Fibroblast of pulmonary artery (primary cell): ENCODE results near the gene UNC5A.

ENCODE experiments used
- DNase-seq: peaks from one replicate; pipeline ENCODE4 v3.0.0-alpha.2; 2010; ENCODE audit warnings: low read depth
- H3K4me3 ChIP-seq: replicated peaks from 2 replicates; pipeline ENCODE4 v1.5.1; 2011; ENCODE audit warnings: low read depth, mild to moderate bottlenecking, control low read depth, low read length, moderate library complexity
- CTCF ChIP-seq: IDR thresholded peaks from 2 replicates; pipeline ENCODE4 v1.5.1; 2011; ENCODE audit warnings: mild to moderate bottlenecking, control low read depth, low read length, inconsistent platforms; ENCODE audit errors: missing control alignments

UNC5A gene

GRCh38 chr5:176846335-176847140 is 36.2 kb downstream of the UNC5A start:
- no peak for DNase-seq
- TF ChIP-seq CTCF, result no peak
- no peak overlapping the region for H3K4me3 ChIP-seq

DNA sequence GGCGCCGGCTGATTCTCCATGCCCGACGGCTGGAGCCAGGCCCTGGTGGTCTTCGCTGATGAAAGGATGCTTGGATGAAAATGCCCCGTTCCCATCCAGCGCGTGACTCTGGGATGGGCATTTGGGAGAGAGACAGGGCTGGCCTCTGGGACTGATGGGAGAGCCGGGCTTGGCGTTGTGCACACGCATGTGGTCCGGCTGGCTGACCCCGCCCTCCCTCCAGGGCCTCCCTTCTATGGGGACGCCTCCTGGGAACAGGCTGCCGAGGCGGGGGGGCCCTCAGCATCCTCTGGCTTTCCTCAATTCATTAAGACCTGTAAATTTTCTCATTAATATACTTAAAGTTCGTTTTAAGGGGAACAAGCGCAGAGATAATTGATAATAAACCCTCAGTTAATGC is 36.8 kb downstream of the UNC5A start:
- no peak for DNase-seq
- no peak overlapping the region for H3K4me3 ChIP-seq
- no peak for TF ChIP-seq CTCF

- no peak for TF ChIP-seq CTCF
- no peak for DNase-seq
- no peak overlapping the region for H3K4me3 ChIP-seq
Measured at GRCh38 chr5:176847726-176848290, 37.4 kb downstream of the UNC5A start.

DNA sequence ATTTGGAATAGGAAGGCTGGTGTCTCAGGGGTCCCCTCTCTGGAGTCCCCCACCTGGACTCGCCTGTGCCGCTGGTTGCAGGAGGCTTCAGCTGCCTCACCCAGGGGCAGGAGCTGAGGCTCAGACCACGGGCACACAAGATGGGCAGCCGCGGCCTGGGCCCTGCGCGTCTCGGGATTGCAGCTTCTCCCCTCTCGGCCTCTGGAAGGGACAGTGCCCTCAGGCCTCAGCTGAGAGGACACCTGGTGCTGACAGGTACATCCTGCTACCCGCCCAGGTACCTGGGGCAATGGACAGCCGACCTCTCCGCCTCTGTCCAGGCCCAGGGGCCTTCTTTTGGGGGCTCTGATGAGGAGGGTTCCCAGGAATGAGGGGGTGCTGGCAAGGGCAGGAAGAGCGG is 38.3 kb downstream of the UNC5A start:
- H3K4me3 ChIP-seq, result no peak overlapping the region
- no peak for TF ChIP-seq CTCF
- DNase-seq, result no peak

DNA sequence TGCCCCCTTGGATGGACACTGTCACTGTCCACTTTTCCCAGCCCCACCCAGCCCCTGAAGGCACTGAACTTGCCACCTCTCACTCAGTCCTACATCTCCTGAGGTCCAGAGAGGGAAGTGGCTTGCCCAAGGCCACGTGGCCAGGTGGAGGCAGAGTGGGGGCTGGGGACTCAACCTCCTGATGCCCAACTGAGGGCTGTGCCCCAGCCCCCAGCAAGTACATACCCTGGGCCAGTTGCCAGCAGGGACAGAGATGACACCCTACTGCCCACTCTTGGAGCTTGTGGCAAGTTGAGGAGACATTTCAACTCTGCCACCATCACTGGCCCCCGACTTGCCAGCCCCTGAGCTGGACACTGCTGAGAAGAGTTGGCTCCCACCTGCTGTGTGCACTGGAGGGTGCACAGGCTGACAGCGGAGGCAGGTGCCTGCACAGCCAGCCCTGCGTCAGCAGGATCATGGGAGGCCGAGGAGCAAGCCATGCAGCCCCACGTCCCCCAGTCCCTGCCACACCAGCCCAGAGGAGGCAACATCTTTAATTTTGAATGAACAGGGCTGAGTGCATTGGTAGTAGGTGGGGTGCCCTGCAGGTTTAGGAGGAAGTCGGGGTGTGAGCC is 39.4 kb downstream of the UNC5A start:
- DNase-seq, result no peak
- no peak for TF ChIP-seq CTCF
- no peak overlapping the region for H3K4me3 ChIP-seq

- H3K4me3 ChIP-seq, result no peak overlapping the region
- TF ChIP-seq CTCF, result no peak
- no peak for DNase-seq
Measured at GRCh38 chr5:176850371-176851245, 40.2 kb downstream of the UNC5A start.
